ENCODE results near the gene CBLB.

The CBLB gene

GRCh38 chr3:105869861-105870755 lies 1.3 kb upstream of the CBLB start:
- no peak for DNase-seq

GRCh38 chr3:105869531-105869833 lies 670 bp upstream of the CBLB start:
- DNase-seq, result no peak

GRCh38 chr3:105868431-105868741 lies 426 bp downstream of the CBLB start:
- peak; percentile 39 for DNase-seq

GRCh38 chr3:105867712-105868430 lies 941 bp downstream of the CBLB start:
- peak; percentile 39 for DNase-seq

- no peak for DNase-seq
Measured at GRCh38 chr3:105866656-105867653, 1.9 kb downstream of the CBLB start.

GRCh38 chr3:105865867-105866350 lies 2.9 kb downstream of the CBLB start:
- DNase-seq, result no peak

- no peak for DNase-seq
Measured at GRCh38 chr3:105865016-105865623, 3.7 kb downstream of the CBLB start.

GRCh38 chr3:105864212-105864611 lies 4.6 kb downstream of the CBLB start:
- DNase-seq, result no peak

GRCh38 chr3:105863608-105864007 lies 5.2 kb downstream of the CBLB start:
- DNase-seq, result no peak

- DNase-seq, result no peak
Measured at GRCh38 chr3:105862217-105862616, 6.6 kb downstream of the CBLB start.

- DNase-seq, result no peak
Measured at GRCh38 chr3:105860641-105861040, 8.2 kb downstream of the CBLB start.

- DNase-seq, result no peak
Measured at GRCh38 chr3:105858017-105858416, 10.8 kb downstream of the CBLB start.

- DNase-seq, result no peak
Measured at GRCh38 chr3:105857601-105858000, 11.2 kb downstream of the CBLB start.

GRCh38 chr3:105856605-105857004 lies 12.2 kb downstream of the CBLB start:
- no peak for DNase-seq

GRCh38 chr3:105853801-105854432 lies 14.9 kb downstream of the CBLB start:
- no peak for DNase-seq

GRCh38 chr3:105851582-105851981 lies 17.2 kb downstream of the CBLB start:
- DNase-seq, result no peak

GRCh38 chr3:105851176-105851575 lies 17.6 kb downstream of the CBLB start:
- no peak for DNase-seq

GRCh38 chr3:105850593-105850992 lies 18.2 kb downstream of the CBLB start:
- no peak for DNase-seq

GRCh38 chr3:105848821-105849220 lies 20.0 kb downstream of the CBLB start:
- DNase-seq, result no peak

GRCh38 chr3:105847865-105848264 lies 20.9 kb downstream of the CBLB start:
- no peak for DNase-seq

- DNase-seq, result no peak
Measured at GRCh38 chr3:105847452-105847851, 21.4 kb downstream of the CBLB start.

- no peak for DNase-seq
Measured at GRCh38 chr3:105846809-105847208, 22.0 kb downstream of the CBLB start.

Data from DMS79 treated with DMSO at 0.1 percent for 48 hours (cell line).